Kidney capillary endothelial cell (primary cell): ENCODE measurements around the gene OLFML2B.
"Not testable (repeated sequence)": the region's sequence is repeated elsewhere in the genome, so short reads cannot be mapped to it uniquely, and the experiment has no call there.

Experiments used
- DNase-seq: peaks from one replicate; pipeline ENCODE4 v3.0.0-alpha.2; 2018; ENCODE audit warnings: low spot score

OLFML2B gene

GRCh38 chr1:162035241-162035640 lies 11.6 kb upstream of the OLFML2B start:
- DNase-seq, result no peak

GRCh38 chr1:162033428-162033827 lies 9.8 kb upstream of the OLFML2B start:
- DNase-seq, result no peak

- DNase-seq, result no peak
These were observed 7.2 kb upstream of the OLFML2B start for GRCh38 chr1:162030759-162031280.

GRCh38 chr1:162029157-162029556 lies 5.5 kb upstream of the OLFML2B start:
- no peak for DNase-seq

GRCh38 chr1:162028726-162029125 lies 5.1 kb upstream of the OLFML2B start:
- no peak for DNase-seq

GRCh38 chr1:162026881-162027280 lies 3.2 kb upstream of the OLFML2B start:
- no peak for DNase-seq

GRCh38 chr1:162025541-162025940 lies 1.9 kb upstream of the OLFML2B start:
- DNase-seq, result no peak

- no peak for DNase-seq
These were observed 505 bp downstream of the OLFML2B start for GRCh38 chr1:162023181-162023546.

- no peak for DNase-seq
These were observed 1.0 kb downstream of the OLFML2B start for GRCh38 chr1:162022626-162023025.

GRCh38 chr1:162021124-162021523 lies 2.5 kb downstream of the OLFML2B start:
- no peak for DNase-seq

GRCh38 chr1:162020150-162020549 lies 3.5 kb downstream of the OLFML2B start:
- no peak for DNase-seq

GRCh38 chr1:162019446-162019845 lies 4.2 kb downstream of the OLFML2B start:
- DNase-seq, result no peak

- no peak for DNase-seq
These were observed 4.7 kb downstream of the OLFML2B start for GRCh38 chr1:162019006-162019405.

- DNase-seq, result no peak
These were observed 5.3 kb downstream of the OLFML2B start for GRCh38 chr1:162018418-162018817.

GRCh38 chr1:162017791-162018190 lies 5.9 kb downstream of the OLFML2B start:
- not testable (repeated sequence) for DNase-seq

- no peak for DNase-seq
These were observed 7.0 kb downstream of the OLFML2B start for GRCh38 chr1:162016631-162017030.

GRCh38 chr1:162015196-162015595 lies 8.5 kb downstream of the OLFML2B start:
- DNase-seq, result no peak

- DNase-seq, result no peak
These were observed 9.5 kb downstream of the OLFML2B start for GRCh38 chr1:162014202-162014601.

GRCh38 chr1:162013289-162013688 lies 10.4 kb downstream of the OLFML2B start:
- DNase-seq, result no peak

- no peak for DNase-seq
These were observed 12.2 kb downstream of the OLFML2B start for GRCh38 chr1:162011337-162012012.

GRCh38 chr1:162010175-162010506 lies 13.5 kb downstream of the OLFML2B start:
- no peak for DNase-seq

GRCh38 chr1:162009501-162010174 lies 14.0 kb downstream of the OLFML2B start:
- DNase-seq, result no peak

GRCh38 chr1:162008799-162009198 lies 14.9 kb downstream of the OLFML2B start:
- DNase-seq, result no peak

- no peak for DNase-seq
These were observed 16.2 kb downstream of the OLFML2B start for GRCh38 chr1:162007466-162007865.
